Measurements from ENCODE around the gene DUSP22.

GRCh38 chr6:264626-265025, 27.7 kb upstream of the DUSP22 start:
- TF ChIP-seq, protein P1, sequence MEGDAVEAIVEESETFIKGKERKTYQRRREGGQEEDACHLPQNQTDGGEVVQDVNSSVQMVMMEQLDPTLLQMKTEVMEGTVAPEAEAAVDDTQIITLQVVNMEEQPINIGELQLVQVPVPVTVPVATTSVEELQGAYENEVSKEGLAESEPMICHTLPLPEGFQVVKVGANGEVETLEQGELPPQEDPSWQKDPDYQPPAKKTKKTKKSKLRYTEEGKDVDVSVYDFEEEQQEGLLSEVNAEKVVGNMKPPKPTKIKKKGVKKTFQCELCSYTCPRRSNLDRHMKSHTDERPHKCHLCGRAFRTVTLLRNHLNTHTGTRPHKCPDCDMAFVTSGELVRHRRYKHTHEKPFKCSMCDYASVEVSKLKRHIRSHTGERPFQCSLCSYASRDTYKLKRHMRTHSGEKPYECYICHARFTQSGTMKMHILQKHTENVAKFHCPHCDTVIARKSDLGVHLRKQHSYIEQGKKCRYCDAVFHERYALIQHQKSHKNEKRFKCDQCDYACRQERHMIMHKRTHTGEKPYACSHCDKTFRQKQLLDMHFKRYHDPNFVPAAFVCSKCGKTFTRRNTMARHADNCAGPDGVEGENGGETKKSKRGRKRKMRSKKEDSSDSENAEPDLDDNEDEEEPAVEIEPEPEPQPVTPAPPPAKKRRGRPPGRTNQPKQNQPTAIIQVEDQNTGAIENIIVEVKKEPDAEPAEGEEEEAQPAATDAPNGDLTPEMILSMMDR (IDR thresholded peaks at IDR 0.05): no peak
- no peak for TF ChIP-seq POLR2A (IDR thresholded peaks at IDR 0.05)
- no peak for TF ChIP-seq EP300 (IDR thresholded peaks at IDR 0.05)

Measured in stomach (tissue), 4 donors.